ENCODE results near the gene GRB7. TPM values are rescaled to one million over a fixed set of nuclear protein-coding genes. Genes with fewer than 3 reads are reported as not detected.
A peak's percentile ranks its signal among the peaks of the same experiment; 100 is the strongest.

The GRB7 gene
- total and polyA plus RNA-seq, 2 donors (not counting 3 experiments of a cell fraction or from before 2014, with no cell fraction given): 0.04 TPM; not detected in 1

- ChIA-PET POLR2A (no interaction called here), CTCF (interaction anchor here (1.0 to 1.6 kb wide), 2 partner anchors 10 to 118 kb away, joined by 4 to 11 read pairs; partner anchors contain the start of gene MIEN1)
- Histone ChIP-seq H4K20me1 (replicated peaks; ENCODE audit: control insufficient read depth, extremely low read depth, insufficient read depth, low read length) (no peaks in the 10 kb centered on the region), H3K36me3 (ENCODE audit: control insufficient read depth in 2 of 2, extremely low read depth in 1 of 2, insufficient read depth in 2 of 2, low read length in 2 of 2) (no peaks in the 10 kb centered on the region), H3K9me3 (replicated peaks; ENCODE audit: control insufficient read depth, insufficient read depth, low read length) (no peaks in the 10 kb centered on the region), H3K79me2 (ENCODE audit: control insufficient read depth, insufficient read depth, low read length) (no peaks in the 10 kb centered on the region), H2AFZ (ENCODE audit: low read depth, low read length) (peak overlapping the region; percentile 65), H3K9me1 (replicated peaks; ENCODE audit: control insufficient read depth, extremely low read depth, insufficient read depth, low read length) (no peaks in the 10 kb centered on the region), H3K27me3 (ENCODE audit: control insufficient read depth in 2 of 2, insufficient read depth in 2 of 2, low read length in 2 of 2) (peaks cover 18 to 28% of the 10 kb centered on the region in 2 experiments), H3K4me2 (ENCODE audit: insufficient read depth, low read length) (no peak overlapping the region), H3K4me3 (replicated peaks in 1 of 3; ENCODE audit: insufficient read depth in 1 of 3, low read depth in 1 of 3, low read length in 3 of 3) (no peak overlapping the region), H3K4me1 (ENCODE audit: control insufficient read depth, extremely low read depth, insufficient read depth, low read length) (peaks cover 14% of the 10 kb centered on the region), H3K9ac (replicated peaks; ENCODE audit: extremely low read depth, insufficient read depth, low read length) (no peak overlapping the region), H3K27ac (ENCODE audit: insufficient read depth, low read depth, low read length) (no peak overlapping the region)
- intact Hi-C loops (cut with micrococcal nuclease) (no loop called here), dilution Hi-C loops (cut with MboI; ENCODE audit: extremely low pct_ligation_motif_present, low sequenced_read_pairs) (loop anchor here (10.0 kb wide), 1 partner anchor 105 kb away; the partner anchor contains the start of gene STARD3)
- DNase-seq (ENCODE audit: low read depth, low spot score) (no peak), FAIRE-seq (no peak)
- BruUV-seq (replicated peaks): no TSS peak
- peak; percentile 16 for TF ChIP-seq EZH2 (IDR thresholded peaks at IDR 0.05; ENCODE audit: borderline replicate concordance, low read depth, low read length, severe bottlenecking)
- no peak for TF ChIP-seq JUN (IDR thresholded peaks at IDR 0.05; ENCODE audit: borderline replicate concordance, insufficient read depth, insufficient read length, low read depth)
Measured at GRCh38 chr17:39739885-39740356, 2.2 kb downstream of the GRB7 start.

- peak overlapping the region; percentile 65 for H2AFZ ChIP-seq (ENCODE audit: low read depth, low read length)
- H3K9ac ChIP-seq (replicated peaks; ENCODE audit: extremely low read depth, insufficient read depth, low read length): no peak overlapping the region
- no peaks in the 10 kb centered on the region for H3K9me1 ChIP-seq (replicated peaks; ENCODE audit: control insufficient read depth, extremely low read depth, insufficient read depth, low read length)
- BruUV-seq (replicated peaks): no TSS peak
- H3K79me2 ChIP-seq (ENCODE audit: control insufficient read depth, insufficient read depth, low read length): no peaks in the 10 kb centered on the region
- FAIRE-seq (no peak), DNase-seq (ENCODE audit: low read depth, low spot score) (peak; percentile 12)
- H3K4me3 ChIP-seq (replicated peaks in 1 of 3; ENCODE audit: insufficient read depth in 1 of 3, low read depth in 1 of 3, low read length in 3 of 3): no peak overlapping the region
- ChIA-PET POLR2A (no interaction called here), CTCF (interaction anchor here (1.6 kb wide), 1 partner anchor 11 kb away, joined by 11 read pairs; the partner anchor contains the start of gene MIEN1)
- H4K20me1 ChIP-seq (replicated peaks; ENCODE audit: control insufficient read depth, extremely low read depth, insufficient read depth, low read length): no peaks in the 10 kb centered on the region
- peaks cover 15% of the 10 kb centered on the region for H3K4me1 ChIP-seq (ENCODE audit: control insufficient read depth, extremely low read depth, insufficient read depth, low read length)
- H3K27me3 ChIP-seq (ENCODE audit: control insufficient read depth in 2 of 2, insufficient read depth in 2 of 2, low read length in 2 of 2): peaks cover 18 to 28% of the 10 kb centered on the region in 2 experiments
- dilution Hi-C loops (cut with MboI; ENCODE audit: extremely low pct_ligation_motif_present, low sequenced_read_pairs) (loop anchor here (10.0 kb wide), 1 partner anchor 106 kb away; the partner anchor contains the start of gene STARD3), intact Hi-C loops (cut with micrococcal nuclease) (no loop called here)
- no peaks in the 10 kb centered on the region for H3K36me3 ChIP-seq (ENCODE audit: control insufficient read depth in 2 of 2, extremely low read depth in 1 of 2, insufficient read depth in 2 of 2, low read length in 2 of 2)
- no peak overlapping the region for H3K4me2 ChIP-seq (ENCODE audit: insufficient read depth, low read length)
- TF ChIP-seq FOS (IDR thresholded peaks at IDR 0.05; ENCODE audit: borderline replicate concordance, insufficient read depth, low read length): no peak
- TF ChIP-seq POLR2AphosphoS5 (IDR thresholded peaks at IDR 0.05; ENCODE audit: insufficient read depth, low read depth, low read length): no peak
- TF ChIP-seq MAX (IDR thresholded peaks at IDR 0.05; ENCODE audit: insufficient read depth, insufficient read length): no peak
- peak; percentile 17 for TF ChIP-seq EZH2 (IDR thresholded peaks at IDR 0.05; ENCODE audit: borderline replicate concordance, low read depth, low read length, severe bottlenecking)
- no peak for TF ChIP-seq CTCF (IDR thresholded peaks at IDR 0.05; ENCODE audit: extremely low read depth in 1 of 2, insufficient read depth in 1 of 2, low read depth in 1 of 2, low read length in 2 of 2)
- no peak for TF ChIP-seq MYC (IDR thresholded peaks at IDR 0.05; ENCODE audit: low read depth, low read length)
- no peaks in the 10 kb centered on the region for H3K9me3 ChIP-seq (replicated peaks; ENCODE audit: control insufficient read depth, insufficient read depth, low read length)
- no peak overlapping the region for H3K27ac ChIP-seq (ENCODE audit: insufficient read depth, low read depth, low read length)
Measured at GRCh38 chr17:39740357-39741111, 2.8 kb downstream of the GRB7 start.

All from endothelial cell of umbilical vein (primary cell).